Adrenal gland (tissue), 12 donors: ENCODE results near the gene RNH1. TPM values are rescaled to one million over a fixed set of nuclear protein-coding genes. Genes with fewer than 3 reads are reported as not detected.

Source experiments
- DNase-seq, 7 donors: peaks; one replicate each; pipeline ENCODE4 v3.0.0-alpha.2; 2019 to 2020
- H3K27ac ChIP-seq, 5 donors: fragments of 200-600 bp; sonication (generic) in 4 of 5; 1 replicate in 3 of 5; 2 replicates in 2 of 5; pipeline versions ENCODE4 v1.5.1 to v1.8.0; 2016 to 2020; ENCODE audit warnings: mild to moderate bottlenecking in 1 of 5
- H3K27me3 ChIP-seq: fragments of 200-600 bp; 2 replicates; pipeline ENCODE4 v1.8.0; 2021
- H3K36me3 ChIP-seq, 2 donors: fragments of 200-600 bp; replicated peaks in 1 of 2; 1 replicate in 1 of 2; 2 replicates in 1 of 2; pipeline versions ENCODE4 v1.5.1 to v1.8.0; 2018 to 2022
- H3K4me1 ChIP-seq, 2 donors: fragments of 200-600 bp; replicated peaks in 1 of 2; 1 replicate in 1 of 2; 2 replicates in 1 of 2; pipeline versions ENCODE4 v1.5.1 to v1.8.0; 2018 to 2021
- H3K4me3 ChIP-seq, 4 donors: fragments of 200-600 bp; sonication (generic) in 3 of 4; one replicate each; pipeline ENCODE4 v1.5.1; 2016 to 2018
- H3K9me3 ChIP-seq, 3 donors: fragments of 200-600 bp; sonication (generic) in 1 of 3; replicated peaks in 1 of 3; 1 replicate in 2 of 3; 2 replicates in 1 of 3; pipeline versions ENCODE4 v1.5.1 to v1.8.0; 2016 to 2021
- CTCF ChIP-seq, 6 experiments: fragments of 450-650 bp in 4 of 6; fragments of 200-600 bp in 2 of 6; sonication (generic) in 1 of 6; IDR thresholded peaks; 1 replicate in 5 of 6; 2 replicates in 1 of 6; pipeline versions ENCODE4 v1.5.1 to v1.8.0; 2016 to 2021; ENCODE audit warnings: antibody characterized with exemption in 6 of 6, mild to moderate bottlenecking in 2 of 6, moderate library complexity in 1 of 6
- POLR2A ChIP-seq, 2 donors: fragments of 450-650 bp; IDR thresholded peaks; one replicate each; pipeline ENCODE4 v1.6.1; 2017; ENCODE audit warnings: antibody characterized with exemption in 2 of 2, mild to moderate bottlenecking in 2 of 2, moderate library complexity in 1 of 2
- WGBS, 4 donors: extraction: QIAGEN DNeasy Blood & Tissue Kit in 2 of 4; methylation state at CpG; one replicate each; pipeline versions ENCODE4 v1.1.5 to v1.1.7; 2013 to 2017; 5-methylcytosine and 5-hydroxymethylcytosine counted together
- intact Hi-C, 2 donors: fragments of 100-400 bp; cut with DNase I; formaldehyde crosslinking; loops; one replicate each; pipeline versions ENCODE4 v1.14.1 to v1.15.0; 2022 to 2023
- polyA plus RNA-seq, 3 donors: library from polyadenylated mRNA; stranded (reverse); fragments of 200-250 nt in 2 of 3; fragments of 350-450 nt in 1 of 3; fragmentation: Illumina TruSeq in 1 of 3; extraction: RNeasy Lipid Tissue Mini Kit (QIAGEN cat#74804) in 1 of 3; gene quantifications; one replicate each; pipeline ENCODE4 v1.2.3, GENCODE V29; 2013 to 2014
- total RNA-seq, 9 donors: library from RNA; depleted of rRNA in 4 of 9; stranded (reverse); fragments of >200 nt in 4 of 9; fragments of 120-200 nt in 1 of 9; fragmentation: NEBNext Ultra II Directional in 1 of 9; extraction: Animal tissue kit (Norgen Biotek cat#: 25700) in 1 of 9; gene quantifications; one replicate each; pipeline versions ENCODE4 v1.1.0 to v1.2.4, GENCODE V29; 2013 to 2023
- donor health status: healthy with polysubstance abuse.
- donor health status: Bipolar disorder and iron deficiency.
- donor health status: DM: yes; HTN: yes; CAD: no.
- donor health status: DM: no; HTN: no; CAD: no.
- donor health status: DM: no; HTN: no; CAD: no.
- donor health status: DM: yes; HTN: yes; CAD: no.

RNH1 gene
- total and polyA plus RNA-seq, 12 donors = 36.3 to 342 (median 205) TPM

GRCh38 chr11:541433-541885 lies 34.4 kb upstream of the RNH1 start:
- intact Hi-C loops = no loop called here
- H3K27me3 ChIP-seq = no peaks in the 10 kb centered on the region
- WGBS, 4 donors = 89 to 91% (median 90%) methylated on average over 17 to 20 of the region's 20 CpGs

GRCh38 chr11:540583-541432 lies 33.8 kb upstream of the RNH1 start:
- DNase-seq = peak in 1 of 7 donors; percentile 15
- TF ChIP-seq POLR2A (IDR thresholded peaks at IDR 0.05) = no peak
- no peak for TF ChIP-seq CTCF (IDR thresholded peaks at IDR 0.05)

More at GRCh38 chr11:541433-541885, 34.4 kb upstream of the RNH1 start:
- DNase-seq = peak in 1 of 7 donors; percentile 18
- H3K9me3 ChIP-seq = no peaks in the 10 kb centered on the region
- no peak overlapping the region for H3K4me3 ChIP-seq
- no peaks in the 10 kb centered on the region for H3K36me3 ChIP-seq
- no peak overlapping the region for H3K27ac ChIP-seq
- peaks cover 4 to 14% of the 10 kb centered on the region in 2 donors for H3K4me1 ChIP-seq
- TF ChIP-seq POLR2A (IDR thresholded peaks at IDR 0.05) (no peak), CTCF (IDR thresholded peaks at IDR 0.05) (no peak)

GRCh38 chr11:539971-540481 lies 33.0 kb upstream of the RNH1 start:
- TF ChIP-seq POLR2A (IDR thresholded peaks at IDR 0.05) = no peak
- no peak for TF ChIP-seq CTCF (IDR thresholded peaks at IDR 0.05)
- H3K9me3 ChIP-seq = no peaks in the 10 kb centered on the region
- peak in 1 of 7 donors; percentile 16 for DNase-seq
- H3K27ac ChIP-seq = no peak overlapping the region
- no peaks in the 10 kb centered on the region for H3K36me3 ChIP-seq
- H3K27me3 ChIP-seq = no peaks in the 10 kb centered on the region
- no peak overlapping the region for H3K4me3 ChIP-seq
- 80 to 92% (median 90%) methylated on average over 1 to 8 of the region's 8 CpGs for WGBS, 4 donors
- H3K4me1 ChIP-seq = peaks cover 9 to 18% of the 10 kb centered on the region in 2 donors
- intact Hi-C loops = no loop called here

More at GRCh38 chr11:540583-541432, 33.8 kb upstream of the RNH1 start:
- H3K27ac ChIP-seq = no peak overlapping the region
- no peaks in the 10 kb centered on the region for H3K9me3 ChIP-seq
- H3K36me3 ChIP-seq = no peaks in the 10 kb centered on the region
- H3K4me3 ChIP-seq = no peak overlapping the region
- no peaks in the 10 kb centered on the region for H3K27me3 ChIP-seq
- intact Hi-C loops = no loop called here
- H3K4me1 ChIP-seq = peaks cover 8 to 18% of the 10 kb centered on the region in 2 donors
- 88 to 93% (median 90%) methylated on average over 13 to 23 of the region's 23 CpGs for WGBS, 4 donors

GRCh38 chr11:538431-539051 lies 31.5 kb upstream of the RNH1 start:
- Histone ChIP-seq H3K9me3 (no peaks in the 10 kb centered on the region), H3K36me3 (peaks cover 0 to 2% of the 10 kb centered on the region in 2 donors), H3K27me3 (no peaks in the 10 kb centered on the region), H3K4me1 (peaks cover 14 to 26% of the 10 kb centered on the region in 2 donors), H3K27ac (no peak overlapping the region), H3K4me3 (no peak overlapping the region)
- intact Hi-C loops = no loop called here
- WGBS, 4 donors = 88 to 92% (median 92%) methylated on average over 6 to 20 of the region's 20 CpGs
- TF ChIP-seq CTCF (IDR thresholded peaks at IDR 0.05) (no peak), POLR2A (IDR thresholded peaks at IDR 0.05) (no peak)
- DNase-seq = peak in 1 of 7 donors; percentile 16
